ENCODE data around the gene TAC3. TPM values are rescaled to one million over a fixed set of nuclear protein-coding genes. Genes with fewer than 3 reads are reported as not detected.
A peak's percentile ranks its signal among the peaks of the same experiment; 100 is the strongest.
"Not testable (repeated sequence)": the region's sequence is repeated elsewhere in the genome, so short reads cannot be mapped to it uniquely, and the experiment has no call there.

TAC3 gene
- total RNA-seq, 1 donor from 2014 or later = 0.52 TPM

DNA sequence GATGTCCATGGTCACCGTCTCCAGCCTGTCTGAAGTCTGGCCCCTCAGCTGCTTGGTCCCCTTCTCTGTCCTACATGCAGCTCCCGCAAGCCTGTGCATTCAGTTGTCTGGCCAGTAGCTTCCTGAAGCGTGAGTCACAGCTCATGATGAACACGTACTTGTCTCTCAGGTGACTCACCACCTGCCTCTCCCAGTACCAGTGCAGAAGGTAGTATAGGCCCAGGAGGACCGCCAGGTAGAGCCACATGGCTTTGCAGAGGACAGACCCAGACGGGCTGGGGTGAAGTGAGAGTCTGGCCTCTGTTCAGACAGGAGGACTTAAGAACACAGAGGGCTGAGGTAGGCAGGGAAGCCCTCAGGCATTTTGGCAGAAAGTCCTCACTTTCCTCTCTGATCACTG is 30.6 kb downstream of the TAC3 start:
- peak; percentile 75 for DNase-seq (ENCODE audit: low spot score)

DNA sequence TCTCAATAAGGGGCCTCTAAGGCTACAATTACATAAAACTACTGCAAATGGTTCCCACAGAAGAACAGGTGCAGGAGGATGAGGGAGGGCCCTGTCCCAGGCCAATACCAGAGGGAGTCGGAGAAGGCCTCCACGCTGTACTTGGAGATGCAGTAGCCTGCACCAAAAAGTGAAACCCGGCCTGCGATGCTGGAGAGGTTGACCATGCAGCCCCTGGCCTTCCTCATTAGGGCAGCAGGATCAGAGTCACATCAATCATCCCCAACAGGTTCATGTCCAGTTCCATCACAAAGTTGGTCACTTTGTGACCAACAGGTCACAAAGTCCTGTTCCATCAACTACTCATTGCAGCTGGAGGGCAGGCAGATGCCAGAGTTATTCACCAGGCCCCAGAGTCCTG is 32.9 kb downstream of the TAC3 start:
- no peak for DNase-seq (ENCODE audit: low spot score)

DNA sequence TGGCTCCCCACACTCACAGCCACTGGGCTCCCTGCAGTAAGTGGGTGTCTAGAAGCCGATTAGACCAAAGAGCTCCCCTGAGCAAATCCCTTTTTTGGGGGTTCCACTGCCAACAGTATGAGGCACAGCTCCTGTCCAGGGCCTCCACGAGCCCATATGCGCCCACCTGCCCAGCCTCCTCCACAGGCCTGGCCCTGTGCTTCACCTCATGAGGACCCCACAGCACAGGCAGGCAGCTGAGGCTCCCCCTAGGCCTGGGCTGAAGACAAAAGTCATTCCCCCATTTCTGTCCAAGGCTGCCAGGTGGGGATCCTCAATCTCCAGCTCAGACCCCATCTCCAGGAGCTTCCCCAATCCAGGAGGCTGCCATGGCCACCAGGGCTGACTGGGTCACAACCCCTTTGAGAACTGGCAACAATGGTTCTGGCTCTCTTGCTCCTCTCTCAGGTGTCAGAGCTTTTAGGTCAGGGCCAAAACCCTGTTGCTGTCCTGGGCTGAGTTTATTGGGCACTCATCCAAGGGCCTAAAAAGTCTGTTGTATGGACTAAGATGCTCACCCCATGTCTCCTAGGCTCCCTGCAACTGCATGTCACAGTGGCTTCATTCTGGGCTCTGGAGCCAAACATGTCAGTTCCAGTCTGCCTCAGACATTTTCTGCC is 33.6 kb downstream of the TAC3 start:
- DNase-seq (ENCODE audit: low spot score) = not testable (repeated sequence)

DNA sequence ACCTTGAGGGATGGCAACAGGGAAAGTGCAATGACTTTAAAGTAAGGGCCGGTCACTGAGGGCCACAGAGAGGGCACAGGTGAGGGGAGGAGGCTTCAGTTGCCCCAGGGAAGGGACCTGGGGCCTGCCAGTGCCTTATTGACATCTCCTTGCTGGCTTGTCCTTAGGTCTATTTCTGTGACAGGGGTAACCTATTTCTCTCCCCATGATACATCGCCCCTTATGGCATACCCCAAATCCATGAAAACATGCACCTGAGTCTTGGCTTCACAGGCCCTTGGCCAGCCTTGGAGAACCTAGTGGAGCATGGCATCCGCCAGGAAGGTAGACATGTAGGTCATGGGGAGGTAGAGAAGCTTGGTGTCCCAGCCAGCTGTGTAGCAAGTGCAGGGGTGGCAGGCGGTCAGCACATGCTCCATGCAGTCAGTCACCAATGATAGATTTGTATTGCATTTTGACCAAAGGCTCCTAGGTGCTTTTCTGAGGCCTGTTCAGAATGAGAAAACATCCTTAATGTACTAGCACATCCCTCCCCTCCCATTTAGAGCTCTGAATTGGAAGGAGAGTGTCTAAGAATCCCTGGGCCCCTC is 35.3 kb downstream of the TAC3 start:
- no peak for DNase-seq (ENCODE audit: low spot score)

DNA sequence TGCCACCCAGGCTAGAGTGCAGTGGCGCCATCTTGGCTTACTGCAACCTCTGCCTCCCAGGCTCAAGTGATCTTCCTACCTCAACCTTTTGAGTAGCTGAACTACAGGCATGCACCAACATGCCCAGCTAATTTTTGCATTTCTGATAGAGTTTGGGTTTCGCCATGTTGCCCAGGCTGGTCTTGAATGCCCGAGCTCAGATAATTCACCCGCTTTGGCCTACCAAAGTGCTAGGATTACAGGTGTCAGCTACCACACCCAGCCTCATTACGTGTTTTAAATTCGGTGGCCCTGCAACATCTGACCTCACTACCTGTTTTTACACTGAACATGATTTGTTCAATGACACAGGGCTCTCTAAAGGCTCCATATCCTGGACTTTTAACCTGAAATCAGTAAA is 36.1 kb downstream of the TAC3 start:
- DNase-seq (ENCODE audit: low spot score) = no peak

DNA sequence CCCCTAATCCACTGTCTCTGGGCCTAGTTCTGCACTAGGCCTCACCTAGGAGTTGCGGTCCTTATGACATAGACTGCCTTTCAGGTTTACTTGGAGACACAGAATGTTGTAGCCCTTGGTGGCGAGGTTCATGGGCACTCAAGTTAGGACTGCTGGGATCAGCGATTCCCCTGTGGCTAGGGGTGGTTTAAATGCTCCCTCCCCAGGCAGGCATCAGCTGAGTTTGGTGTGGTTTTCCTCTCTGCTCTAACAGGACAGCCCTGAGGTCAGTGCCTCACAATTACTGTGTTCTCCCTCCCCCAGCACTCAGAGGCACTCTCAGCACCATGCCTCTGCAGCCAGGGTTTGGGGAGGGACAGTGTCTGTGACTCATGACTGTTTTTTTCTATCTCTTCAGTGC is 36.7 kb downstream of the TAC3 start:
- DNase-seq (ENCODE audit: low spot score) = no peak

DNA sequence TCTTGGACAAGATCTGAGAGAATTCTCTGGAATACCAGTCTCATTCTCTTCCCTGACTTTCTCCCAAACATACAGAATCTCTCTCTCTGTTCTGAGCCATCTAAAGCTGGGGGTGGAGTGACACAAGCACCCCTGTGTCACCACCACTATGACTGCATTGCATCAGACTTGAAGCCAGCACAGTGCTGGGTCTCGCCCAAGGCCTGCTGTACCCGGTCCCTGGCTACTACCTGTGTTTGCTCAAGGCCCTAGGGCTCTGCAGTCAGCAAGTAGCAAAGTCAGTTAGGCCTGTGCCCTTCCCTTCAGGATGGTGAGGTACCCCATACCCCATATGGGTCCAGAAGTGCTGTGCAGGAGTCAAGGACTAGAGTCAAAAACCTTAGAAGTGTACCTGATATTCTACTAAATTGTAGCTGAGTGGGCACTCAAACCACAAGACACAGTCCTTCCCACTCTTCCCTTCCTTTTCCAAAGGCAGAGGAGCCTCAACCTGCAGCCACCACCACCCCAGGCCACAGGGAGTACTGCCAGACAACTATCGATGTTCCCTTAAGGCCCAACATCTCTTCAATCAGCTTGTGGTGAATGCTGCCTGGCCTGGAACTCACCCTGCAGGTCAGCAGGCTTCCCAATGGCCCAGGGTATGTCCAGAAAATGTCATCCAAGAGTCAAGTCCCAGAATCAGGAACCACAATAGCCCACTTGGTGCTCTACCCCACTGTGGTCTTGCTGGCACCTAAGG is 37.8 kb downstream of the TAC3 start:
- DNase-seq (ENCODE audit: low spot score) = no peak

DNA sequence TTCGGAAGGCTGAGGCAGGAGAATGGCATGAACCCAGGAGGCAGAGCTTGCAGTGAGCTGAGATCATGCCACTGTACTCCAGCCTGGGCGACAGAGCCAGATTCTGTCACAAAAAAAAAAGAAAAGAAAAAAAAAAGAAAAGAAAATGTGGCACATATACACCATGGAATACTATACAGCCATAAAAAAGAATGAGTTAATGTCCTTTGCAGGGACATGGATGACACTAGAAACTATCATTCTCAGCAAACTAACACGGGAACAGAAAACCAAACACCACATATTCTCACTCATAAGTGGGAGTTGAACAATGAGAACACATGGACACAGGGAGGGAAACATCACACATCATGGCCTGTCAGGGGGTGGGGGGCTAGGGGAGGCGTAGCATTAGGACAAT is 39.0 kb downstream of the TAC3 start:
- not testable (repeated sequence) for DNase-seq (ENCODE audit: low spot score)

DNA sequence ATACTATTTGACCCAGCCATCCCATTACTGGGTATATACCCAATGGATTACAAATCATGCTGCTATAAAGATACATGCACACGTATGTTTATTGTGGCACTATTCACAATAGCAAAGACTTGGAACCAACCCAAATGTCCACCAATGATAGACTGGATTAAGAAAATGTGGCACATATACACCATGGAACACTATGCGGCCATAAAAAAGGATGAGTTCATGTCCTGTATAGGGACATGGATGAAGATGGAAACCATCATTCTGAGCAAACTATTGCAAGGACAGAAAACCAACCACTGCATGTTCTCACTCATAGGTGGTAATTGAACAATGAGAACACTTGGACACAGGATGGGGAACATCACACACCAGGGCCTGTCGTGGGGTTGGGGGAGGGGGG is 42.1 kb downstream of the TAC3 start:
- not testable (repeated sequence) for DNase-seq (ENCODE audit: low spot score)

DNA sequence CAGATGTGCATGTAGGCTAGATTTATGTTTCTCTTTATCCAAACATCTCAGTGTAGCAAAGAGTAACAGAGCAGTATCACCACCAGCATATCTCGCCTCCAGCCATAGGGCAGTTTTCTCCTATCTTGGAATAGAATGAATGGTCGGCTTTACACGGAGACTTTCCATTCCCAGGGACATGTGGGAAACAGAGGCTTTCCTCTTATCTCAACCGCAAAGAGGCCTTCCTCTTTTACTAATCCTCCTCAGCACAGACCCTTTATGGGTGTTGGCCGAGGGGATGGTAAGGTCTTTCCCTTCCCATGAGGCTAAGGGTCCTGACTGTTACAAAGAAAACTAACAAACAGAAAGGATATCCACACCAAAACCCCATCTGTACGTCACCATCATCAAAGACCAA is 47.4 kb downstream of the TAC3 start:
- not testable (repeated sequence) for DNase-seq (ENCODE audit: low spot score)

DNA sequence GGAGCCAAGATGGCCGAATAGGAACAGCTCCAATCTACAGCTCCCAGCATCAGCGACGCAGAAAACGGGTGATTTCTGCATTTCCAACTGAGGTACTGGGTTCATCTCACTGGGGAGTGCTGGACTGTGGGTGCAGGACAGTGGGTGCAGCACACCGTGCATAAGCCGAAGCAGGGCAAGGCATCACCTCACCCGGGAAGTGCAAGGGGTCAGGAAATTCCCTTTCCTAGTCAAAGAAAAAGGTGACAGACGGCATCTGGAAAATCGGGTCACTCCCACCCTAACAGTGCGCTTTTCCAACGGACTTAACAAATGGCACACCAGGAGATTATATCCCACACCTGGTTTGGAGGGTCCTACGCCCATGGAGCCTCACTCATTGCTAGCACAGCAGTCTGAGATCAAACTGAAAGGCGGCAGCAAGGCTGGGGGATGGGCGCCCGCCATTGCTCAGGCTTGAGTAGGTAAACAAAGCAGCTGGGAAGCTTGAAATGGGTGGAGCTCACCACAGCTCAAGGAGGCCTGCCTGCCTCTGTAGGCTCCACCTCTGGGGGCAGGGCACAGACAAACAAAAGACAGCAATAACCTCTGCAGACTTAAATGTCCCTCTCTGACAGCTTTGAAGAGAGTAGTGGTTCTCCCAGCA is 50.2 kb downstream of the TAC3 start:
- not testable (repeated sequence) for DNase-seq (ENCODE audit: low spot score)

DNA sequence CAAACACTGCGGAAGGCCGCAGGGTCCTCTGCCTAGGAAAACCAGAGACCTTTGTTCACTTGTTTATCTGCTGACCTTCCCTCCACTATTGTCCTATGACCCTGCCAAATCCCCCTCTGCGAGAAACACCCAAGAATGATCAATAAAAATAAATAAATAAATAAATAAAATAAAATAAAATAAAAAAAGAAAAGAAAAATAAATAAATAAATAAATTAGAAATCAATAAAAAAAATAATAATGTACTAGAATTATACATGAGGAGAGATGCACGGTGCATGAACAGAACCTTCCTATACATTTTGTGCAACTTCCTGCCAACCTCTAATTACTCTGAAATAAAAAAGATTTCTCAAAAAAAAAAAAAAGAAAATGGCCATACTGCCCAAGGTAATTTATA is 51.2 kb downstream of the TAC3 start:
- not testable (repeated sequence) for DNase-seq (ENCODE audit: low spot score)

DNA sequence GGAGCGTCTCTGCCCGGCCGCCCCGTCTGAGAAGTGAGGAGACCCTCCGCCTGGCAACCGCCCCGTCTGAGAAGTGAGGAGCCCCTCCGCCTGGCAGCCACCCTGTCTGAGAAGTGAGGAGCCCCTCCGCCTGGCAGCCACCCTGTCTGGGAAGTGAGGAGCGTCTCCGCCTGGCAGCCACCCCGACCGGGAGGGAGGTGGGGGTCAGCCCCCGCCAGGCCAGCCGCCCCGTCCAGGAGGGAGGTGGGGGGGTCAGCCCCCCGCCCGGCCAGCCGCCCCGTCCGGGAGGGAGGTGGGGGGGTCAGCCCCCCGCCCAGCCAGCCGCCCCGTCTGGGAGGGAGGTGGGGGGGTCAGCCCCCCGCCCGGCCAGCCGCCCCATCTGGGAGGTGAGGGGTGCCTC is 52.8 kb downstream of the TAC3 start:
- DNase-seq (ENCODE audit: low spot score) = not testable (repeated sequence)

DNA sequence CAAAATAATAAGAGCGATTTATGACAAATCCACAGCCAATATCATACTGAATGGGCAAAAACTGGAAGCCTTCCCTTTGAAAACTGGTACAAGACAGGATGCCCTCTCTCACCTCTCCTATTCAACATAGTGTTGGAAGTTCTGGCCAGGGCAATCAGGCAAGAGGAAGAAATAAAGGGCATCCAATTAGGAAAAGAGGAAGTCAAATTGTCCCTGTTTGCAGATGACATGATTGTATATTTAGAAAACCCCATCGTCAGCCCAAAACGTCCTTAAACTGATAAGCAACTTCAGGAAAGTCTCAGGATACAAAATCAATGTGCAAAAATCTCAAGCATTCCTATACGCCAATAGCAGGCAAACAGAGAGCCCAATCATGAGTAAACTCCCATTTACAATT is 54.1 kb downstream of the TAC3 start:
- DNase-seq (ENCODE audit: low spot score) = not testable (repeated sequence)

Other genes starting within 250 kb of the TAC3 start
- not detected for gene SDR9C7, start 82.1 kb downstream of the TAC3 start, total RNA-seq
- gene RDH16, start 58.9 kb downstream of the TAC3 start, total RNA-seq = 0.52 TPM
- gene ZBTB39, start 10.0 kb downstream of the TAC3 start, total RNA-seq = 5.7 TPM
- 48.5 TPM for gene MYO1A, start 33.6 kb upstream of the TAC3 start, total RNA-seq
- 11.4 TPM for gene NEMP1, start 62.3 kb upstream of the TAC3 start, total RNA-seq
- gene NAB2, start 72.6 kb upstream of the TAC3 start, total RNA-seq = 21.4 TPM
- gene STAT6, start 94.8 kb upstream of the TAC3 start, total RNA-seq = 287 TPM
- 241 TPM for gene LRP1, start 112.0 kb upstream of the TAC3 start, total RNA-seq
- gene LRP1-AS, start 131.1 kb upstream of the TAC3 start, total RNA-seq = not detected
- gene NXPH4, start 200.3 kb upstream of the TAC3 start, total RNA-seq = 0.83 TPM
- 65.1 TPM for gene SHMT2, start 213.2 kb upstream of the TAC3 start, total RNA-seq
- 3.6 TPM for gene STAC3, start 234.7 kb upstream of the TAC3 start, total RNA-seq

All from mucosa of gallbladder (tissue), 1 donor.